Nucleus accumbens (tissue), 56 donors: ENCODE measurements around the gene RAB9A.
"Not testable (repeated sequence)": the region's sequence is repeated elsewhere in the genome, so short reads cannot be mapped to it uniquely, and the experiment has no call there.

ENCODE experiments used
- DNase-seq, 56 donors: peaks; one replicate each; lab custom pipeline; 2025; lab: John Stamatoyannopoulos, UW

The RAB9A gene, protein sequence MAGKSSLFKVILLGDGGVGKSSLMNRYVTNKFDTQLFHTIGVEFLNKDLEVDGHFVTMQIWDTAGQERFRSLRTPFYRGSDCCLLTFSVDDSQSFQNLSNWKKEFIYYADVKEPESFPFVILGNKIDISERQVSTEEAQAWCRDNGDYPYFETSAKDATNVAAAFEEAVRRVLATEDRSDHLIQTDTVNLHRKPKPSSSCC

DNA sequence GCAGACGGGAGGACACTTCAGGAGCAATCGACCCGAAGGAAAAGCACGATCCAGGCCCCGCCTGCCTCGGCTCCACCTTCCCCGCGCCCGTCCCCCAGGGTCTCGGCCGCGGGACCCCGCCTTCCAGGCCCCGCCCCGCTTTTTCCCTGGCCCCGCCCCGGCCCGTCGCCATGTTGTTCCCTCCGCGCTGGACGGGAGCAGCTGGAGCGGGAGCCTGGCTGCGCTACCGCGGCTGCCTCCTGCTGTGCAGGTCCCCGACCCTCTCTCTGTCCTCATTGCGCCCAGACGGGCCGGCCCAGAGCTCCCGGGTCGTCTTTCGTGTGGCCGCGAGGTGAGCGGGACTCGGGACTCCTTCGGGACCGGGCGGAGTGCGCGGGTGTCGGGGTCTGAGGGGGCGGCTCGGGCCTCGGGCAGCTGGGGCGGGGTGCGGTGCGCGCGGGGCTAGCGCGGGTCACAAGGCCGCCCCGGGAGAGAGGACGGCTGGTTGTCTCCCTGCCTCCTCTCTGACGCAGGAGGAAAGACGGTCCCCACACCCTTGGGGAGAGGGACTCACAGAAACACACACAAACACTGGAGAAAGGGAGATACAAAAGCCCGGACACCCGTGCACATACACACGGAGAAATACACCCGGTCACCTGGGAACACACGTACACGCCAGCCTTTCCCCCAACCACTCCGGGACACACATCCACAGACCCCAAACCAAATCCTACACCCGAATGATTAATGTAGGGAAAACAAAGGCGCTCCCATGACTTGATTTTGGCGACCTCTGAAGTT is at the start of gene RAB9A:
Gene RAB9A (plus strand): TSS at position 171 of the 783 bp plus-strand sequence. CDS start 19,619 bp downstream, outside the sequence.
- peak in 55 of 56 donors; percentile 1 to 88 (median 67) for DNase-seq

DNA sequence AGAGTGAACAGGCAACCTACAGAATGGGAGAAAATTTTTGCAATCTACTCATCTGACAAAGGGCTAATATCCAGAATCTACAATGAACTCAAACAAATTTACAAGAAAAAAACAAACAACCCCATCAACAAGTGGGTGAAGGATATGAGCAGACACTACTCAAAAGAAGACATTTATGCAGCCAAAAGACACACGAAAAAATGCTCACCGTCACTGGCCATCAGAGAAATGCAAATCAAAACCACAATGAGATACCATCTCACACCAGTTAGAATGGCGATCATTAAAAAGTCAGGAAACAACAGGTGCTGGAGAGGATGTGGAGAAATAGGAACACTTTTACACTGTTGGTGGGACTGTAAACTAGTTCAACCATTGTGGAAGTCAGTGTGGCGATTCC is 47.2 kb upstream of the RAB9A start:
- not testable (repeated sequence) for DNase-seq

DNA sequence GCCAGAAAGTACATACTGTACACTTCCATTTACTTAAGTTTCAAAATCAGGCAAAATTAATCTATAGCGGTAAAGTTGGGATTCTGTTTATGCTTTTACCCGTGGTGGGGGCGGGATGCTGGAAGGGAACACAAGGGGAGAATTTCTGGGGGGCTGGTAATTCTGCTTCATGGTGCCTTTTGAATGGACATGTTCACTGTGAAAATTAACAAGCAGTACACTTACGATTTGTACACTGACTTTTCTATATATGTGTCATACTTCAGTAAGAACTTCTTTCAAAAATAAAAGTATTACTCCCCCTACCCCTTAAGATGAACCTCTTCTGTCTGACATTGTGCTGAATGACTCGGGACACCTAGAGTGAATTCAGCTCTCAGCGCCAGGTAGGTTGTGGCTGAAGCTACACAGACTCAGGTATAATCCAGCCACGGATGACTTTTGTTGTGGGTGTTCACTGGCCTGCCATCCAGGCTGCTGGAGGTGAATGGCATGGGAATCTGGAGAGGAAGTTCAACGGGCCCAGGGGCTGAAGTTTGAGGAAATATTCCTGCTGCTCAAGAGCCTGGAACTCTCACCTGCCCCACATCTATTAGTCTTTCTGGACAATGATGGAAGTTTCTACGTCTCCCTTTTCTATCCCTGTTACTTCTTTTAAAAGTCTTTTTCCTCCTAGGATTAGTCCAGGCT is 43.3 kb upstream of the RAB9A start:
- DNase-seq: no peak

DNA sequence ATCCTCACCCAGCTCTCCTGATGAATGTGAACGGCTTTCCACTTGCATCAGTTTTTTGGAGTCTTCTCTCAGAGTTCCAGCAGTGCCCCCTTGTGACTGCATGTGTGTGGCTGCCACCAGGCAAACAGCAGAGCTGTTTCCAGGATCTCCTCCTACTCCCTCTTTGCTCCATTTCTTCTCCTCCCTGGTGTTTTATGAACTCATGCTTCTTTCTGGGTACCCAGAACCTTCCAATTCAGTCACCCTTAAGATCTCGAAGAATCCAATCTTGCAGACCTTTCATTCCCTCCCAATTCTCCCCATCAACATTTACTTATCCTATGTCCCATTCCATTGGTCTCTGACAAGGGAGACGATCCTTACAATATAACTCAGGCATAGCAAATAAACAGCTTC is 42.8 kb upstream of the RAB9A start:
- DNase-seq: peak in 44 of 56 donors; percentile 0 to 65 (median 14)

DNA sequence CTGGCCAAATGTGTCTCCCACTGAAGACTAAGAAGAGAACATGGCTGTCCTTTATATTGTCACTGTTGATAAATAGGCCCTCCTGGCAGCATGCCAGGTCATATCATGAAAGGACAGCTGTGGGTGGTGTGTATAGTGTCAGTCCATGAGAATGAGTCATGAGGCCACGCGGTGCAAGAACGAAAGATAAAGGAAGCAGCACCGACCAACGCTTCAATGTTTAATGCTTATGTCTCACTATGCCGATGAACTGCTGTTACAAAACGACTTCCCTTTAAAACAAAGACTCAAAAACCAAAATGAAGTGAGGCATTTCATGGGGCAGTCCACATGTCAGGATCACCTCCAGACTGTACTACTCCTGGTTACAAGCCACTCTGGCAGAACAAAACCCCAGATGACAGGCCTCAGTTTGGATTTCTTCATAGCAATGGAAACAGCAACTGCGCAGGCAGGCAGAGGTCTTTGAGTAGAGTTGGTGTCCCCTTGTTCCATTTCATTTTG is 41.2 kb upstream of the RAB9A start:
- DNase-seq: peak in 1 of 56 donors; percentile 49

DNA sequence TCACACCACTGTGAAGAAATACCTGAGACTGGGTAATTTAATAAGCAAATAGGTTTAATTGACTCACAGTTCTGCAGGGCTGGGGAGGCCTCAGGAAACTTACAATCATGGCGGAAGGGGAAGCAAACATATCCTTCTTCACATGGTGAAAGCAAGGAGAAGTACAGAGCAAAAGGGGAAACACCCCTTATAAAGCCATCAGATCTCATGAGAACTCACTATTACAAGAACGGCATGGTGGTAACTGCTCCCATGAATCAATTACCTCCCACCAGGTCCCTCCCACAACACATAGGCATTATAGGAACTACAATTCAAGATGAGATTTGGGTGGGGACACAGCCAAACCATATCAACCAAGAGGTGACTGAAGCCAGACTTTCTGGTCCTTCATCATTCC is 40.6 kb upstream of the RAB9A start:
- DNase-seq: not testable (repeated sequence)

DNA sequence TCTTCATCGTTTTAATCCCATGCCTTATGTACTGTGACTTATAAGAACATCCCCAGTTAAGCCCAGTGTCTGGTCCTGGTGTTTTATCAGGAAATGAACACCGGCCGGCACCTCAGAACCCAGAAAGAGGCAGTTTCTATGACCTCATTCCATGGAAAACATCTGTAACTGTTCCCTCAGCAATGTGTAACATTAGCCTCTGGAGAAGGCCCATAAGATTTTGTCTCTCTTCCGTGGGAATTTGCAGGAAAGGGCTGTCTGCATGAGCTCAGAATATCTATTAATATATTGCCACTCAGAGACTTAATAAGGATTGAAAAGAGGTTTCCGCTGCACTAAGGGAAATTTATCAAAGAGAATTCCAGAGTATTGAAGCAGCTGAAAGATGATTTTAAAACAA is 39.1 kb upstream of the RAB9A start:
- DNase-seq: no peak

DNA sequence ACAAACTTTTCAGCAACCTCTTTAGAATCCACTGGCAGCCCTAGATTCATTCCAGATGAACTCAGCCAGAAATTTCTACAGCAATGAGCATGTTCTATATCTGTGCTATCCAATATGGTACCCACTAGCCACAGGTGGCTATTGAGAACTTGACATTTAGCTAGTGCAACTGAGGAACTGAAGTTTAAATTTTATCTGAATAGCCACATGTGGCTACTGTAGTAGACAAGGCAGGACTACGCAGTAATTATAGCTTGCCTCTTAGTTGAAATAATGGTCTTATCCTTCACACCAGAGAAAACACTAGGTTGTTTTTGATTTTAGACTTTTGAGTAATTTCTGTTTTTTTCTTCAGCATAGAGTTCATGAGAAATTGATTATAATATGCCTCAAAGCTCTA is 38.6 kb upstream of the RAB9A start:
- no peak for DNase-seq

DNA sequence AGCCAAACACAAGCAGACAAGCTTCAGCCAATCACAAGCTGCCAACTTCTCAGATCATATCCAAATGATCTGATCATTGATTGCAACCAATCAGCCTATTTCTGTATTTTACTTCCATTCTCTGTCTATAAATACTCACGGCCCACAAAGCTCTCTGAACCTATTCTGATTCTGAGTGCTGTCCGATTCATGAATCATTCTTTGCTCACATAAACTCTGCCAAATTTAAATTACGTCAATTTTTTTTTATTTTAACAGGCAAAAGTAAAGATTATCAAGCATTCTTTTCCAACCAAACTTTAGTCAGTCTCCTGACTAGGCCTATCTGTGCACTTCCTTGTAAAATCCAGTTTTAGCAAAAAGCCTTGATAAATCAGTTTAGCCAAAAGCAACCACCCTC is 37.8 kb upstream of the RAB9A start:
- no peak for DNase-seq

DNA sequence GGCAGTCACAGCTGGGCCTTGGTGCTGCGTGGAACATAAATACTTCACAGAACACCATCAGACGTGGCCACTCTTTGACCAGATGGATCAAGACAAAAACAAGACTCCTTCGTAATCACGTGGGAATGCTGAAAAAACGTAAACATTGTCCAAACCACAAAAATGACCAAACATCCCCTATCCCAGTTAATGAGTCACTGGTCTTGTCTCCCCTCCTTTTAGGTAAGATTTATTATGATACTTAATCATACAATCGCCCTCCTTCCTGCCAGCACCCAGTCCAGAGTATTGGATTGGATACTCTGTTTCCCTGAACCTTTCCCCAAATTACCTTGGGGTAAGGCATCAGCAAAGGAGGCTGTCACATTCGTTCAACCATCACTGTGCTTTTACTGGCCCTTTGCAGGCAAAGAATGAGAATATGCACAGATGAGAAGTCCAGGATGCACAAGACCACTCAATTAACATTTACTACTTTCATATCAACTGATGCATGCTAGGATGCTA is 36.6 kb upstream of the RAB9A start:
- no peak for DNase-seq

DNA sequence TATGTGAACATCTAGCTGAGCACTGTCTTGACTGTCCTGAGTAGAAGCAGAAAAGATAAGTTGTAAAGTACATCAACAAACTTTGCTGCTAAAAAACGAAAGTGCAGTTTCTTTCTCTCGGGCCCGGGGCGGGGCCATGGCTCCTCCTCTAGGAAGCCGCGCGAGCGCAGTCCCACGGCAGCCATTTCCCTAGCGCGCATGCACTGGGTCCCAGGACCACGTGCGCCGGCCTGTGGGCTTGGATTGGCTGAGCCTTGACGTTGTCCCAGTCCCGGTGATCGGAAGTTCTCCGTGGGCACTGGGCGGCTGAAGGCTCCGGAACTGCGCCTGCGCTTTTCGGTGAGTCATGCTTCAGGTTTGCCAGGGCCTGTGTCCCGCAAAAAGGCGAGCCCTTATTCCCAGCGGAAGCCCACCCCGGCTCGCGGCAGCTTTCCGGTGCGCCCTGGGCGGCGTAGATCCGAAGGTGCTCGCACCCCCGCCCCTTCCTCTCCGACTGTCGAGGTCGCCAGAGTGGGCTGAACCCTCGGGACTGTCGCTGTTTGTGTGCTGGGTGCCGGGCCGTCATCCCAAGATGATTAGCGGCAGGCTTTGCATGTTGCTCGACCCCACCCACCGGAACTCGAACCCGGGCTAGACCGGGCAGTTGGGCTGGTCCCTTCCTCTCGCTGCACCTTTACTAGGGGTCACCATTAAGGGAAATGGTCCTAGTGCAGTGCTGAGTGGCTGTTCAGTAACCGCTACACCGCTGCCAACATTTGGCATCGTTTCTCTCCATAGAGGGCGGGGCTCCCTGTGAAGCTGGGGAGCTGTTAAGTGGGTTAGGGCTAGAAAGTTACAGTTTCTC is 35.9 kb upstream of the RAB9A start, which contains the start of gene TCEANC:
Gene TCEANC (plus strand): TSS at position 292 of the 844 bp plus-strand sequence. CDS start 9,368 bp downstream, outside the sequence.
- DNase-seq: peak; percentile 19 to 96 (median 88)

DNA sequence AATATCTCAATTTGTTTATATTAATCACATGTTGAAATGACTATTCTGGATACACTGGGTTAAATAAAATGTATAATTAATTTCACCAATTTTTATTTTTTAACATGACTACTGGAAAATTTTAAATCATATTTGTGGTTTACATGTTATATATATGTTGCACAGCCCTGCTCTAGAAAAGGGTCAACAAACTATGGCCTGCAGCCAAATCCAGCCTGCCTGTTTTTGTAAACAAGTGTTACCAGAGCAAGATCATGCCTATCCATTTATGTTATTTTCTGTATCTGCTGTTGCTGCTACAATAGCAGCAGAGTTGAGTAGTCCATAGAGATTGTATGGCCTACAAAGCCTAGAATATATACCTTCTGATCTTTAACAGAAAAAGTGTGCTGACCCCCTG is 34.8 kb upstream of the RAB9A start:
- DNase-seq: no peak

DNA sequence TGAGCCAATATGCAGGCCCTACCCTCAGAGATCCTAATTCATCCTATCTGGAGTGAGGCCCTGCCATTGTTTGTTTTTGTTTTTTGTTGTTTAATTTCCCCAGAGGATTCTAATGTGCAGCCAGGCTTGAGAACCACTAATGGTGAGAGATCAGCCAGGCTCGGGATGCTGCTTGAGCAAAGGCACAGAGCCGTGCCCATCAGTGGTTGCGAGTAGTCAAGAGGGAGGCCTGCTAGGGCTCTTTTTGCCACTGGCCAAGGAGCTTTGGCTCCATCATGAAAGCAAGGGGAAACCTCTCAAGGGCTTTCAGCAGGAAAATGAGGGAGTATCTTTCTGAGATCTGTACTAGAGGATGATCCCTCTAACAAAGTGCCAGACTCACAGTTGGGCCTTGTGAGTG is 33.3 kb upstream of the RAB9A start:
- DNase-seq: no peak

DNA sequence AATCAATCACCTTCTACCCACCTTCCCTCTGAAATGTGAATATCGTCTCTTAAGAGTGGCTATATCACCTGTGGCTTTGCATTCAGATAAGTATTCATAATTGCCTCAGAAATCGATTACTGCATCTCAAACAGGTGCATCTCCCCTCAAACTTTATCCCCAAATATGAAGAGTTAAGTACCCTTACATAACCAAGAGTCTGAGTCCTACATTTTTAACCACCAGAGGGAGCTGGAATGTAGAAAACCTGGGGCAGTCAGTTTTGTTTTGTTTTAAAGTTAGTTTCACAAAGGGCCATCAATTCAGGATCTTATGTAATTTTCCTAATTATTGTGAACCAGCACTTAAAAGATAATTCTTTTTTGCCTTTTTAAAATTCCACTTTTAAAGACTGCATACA is 30.3 kb upstream of the RAB9A start:
- peak in 2 of 56 donors; percentile 0 to 1 for DNase-seq

DNA sequence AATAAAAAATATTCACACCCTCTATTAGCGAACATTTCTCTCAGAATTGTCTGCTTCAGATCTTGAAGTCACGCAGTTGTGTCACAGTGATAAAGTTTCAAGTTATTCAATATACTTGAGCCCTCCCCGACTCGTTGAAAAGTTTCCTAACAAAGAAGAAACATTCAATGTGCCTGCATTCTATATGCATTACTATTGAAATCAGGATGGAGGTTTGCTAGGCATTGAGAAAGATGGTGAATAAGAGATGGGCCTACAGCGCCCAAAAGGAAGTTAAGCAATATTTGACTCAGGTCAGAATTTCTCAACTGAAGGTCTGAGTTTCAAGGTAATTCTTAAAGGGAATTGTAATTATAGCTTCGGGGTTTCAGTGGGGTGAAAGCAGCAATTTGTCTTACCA is 29.9 kb upstream of the RAB9A start:
- DNase-seq: no peak

DNA sequence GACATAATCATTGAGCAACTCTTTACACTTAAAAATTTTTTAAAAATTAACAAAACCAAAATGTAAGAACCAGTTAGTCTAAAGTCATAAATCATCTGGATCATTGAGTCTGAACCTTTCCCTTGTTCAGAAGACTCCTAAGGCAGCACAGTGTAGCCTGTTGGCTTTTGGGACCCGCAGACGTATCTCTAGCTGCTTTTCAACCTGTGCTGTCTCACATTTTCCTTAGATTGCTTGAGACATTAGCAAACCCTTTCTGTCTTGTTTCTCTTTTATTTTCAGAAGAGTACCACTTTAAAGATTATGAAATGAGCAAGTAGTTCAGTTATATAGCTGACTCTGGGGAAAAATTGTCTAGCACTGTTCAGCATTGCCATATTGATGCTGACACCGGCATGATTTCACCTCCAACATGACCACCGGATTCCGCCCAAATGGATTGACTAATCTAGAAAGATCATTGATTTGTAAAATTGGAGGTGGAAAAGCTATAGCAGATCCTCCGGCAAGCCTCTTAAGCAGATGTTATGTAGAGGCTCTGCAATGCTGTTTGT is 27.1 kb upstream of the RAB9A start:
- no peak for DNase-seq

DNA sequence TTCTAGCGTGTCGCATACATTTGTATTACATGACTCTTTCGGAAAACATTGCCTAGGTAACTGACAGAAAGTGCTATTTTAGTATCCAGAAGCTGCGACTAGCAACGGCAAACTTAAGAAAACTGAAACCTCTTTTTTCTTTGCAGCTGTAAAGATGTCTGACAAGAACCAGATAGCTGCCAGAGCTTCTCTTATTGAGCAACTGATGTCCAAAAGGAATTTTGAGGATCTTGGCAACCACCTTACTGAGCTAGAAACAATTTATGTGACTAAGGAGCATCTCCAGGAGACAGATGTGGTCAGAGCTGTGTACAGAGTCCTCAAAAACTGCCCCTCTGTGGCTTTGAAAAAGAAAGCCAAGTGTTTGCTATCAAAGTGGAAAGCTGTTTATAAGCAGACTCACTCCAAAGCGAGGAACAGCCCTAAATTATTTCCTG is 26.6 kb upstream of the RAB9A start:
- no peak for DNase-seq

DNA sequence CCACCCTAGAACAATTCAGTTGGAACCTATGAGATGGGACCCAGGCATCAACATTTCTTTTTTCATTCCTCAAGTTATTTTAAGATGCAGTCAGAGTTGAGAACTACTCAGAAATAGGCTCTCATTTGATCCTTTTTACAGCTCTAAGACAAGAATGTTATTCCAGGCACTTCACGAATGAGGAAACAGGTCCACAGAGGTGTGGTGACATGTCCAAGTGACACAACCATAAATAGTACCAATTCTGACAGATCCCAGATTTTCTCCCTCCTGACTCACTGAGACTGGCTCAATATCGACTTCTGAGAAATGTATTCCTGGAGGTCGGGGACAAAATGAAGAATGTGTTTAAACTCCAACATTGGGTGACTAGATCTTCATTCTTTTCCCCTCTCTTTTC is 24.9 kb upstream of the RAB9A start:
- no peak for DNase-seq

DNA sequence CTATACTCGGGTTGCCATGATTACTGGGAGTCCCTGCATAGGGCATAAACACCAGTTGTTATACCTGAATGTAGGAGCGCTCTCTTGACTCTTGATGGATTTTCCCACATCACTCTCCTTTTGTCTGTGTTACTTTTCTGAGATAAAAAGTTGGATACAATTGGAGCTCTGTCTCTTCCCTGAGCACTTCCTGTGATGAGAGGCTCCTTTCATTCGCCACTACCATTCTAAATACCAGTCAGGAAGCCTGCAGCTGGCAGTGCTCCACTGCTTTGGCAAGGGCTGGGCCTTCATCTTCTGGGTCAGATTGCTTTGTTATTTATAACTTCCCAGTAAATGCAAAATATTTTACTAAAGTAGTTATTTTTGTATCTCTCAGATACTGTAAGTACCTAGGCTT is 22.1 kb upstream of the RAB9A start:
- DNase-seq: peak in 43 of 56 donors; percentile 0 to 68 (median 22)

DNA sequence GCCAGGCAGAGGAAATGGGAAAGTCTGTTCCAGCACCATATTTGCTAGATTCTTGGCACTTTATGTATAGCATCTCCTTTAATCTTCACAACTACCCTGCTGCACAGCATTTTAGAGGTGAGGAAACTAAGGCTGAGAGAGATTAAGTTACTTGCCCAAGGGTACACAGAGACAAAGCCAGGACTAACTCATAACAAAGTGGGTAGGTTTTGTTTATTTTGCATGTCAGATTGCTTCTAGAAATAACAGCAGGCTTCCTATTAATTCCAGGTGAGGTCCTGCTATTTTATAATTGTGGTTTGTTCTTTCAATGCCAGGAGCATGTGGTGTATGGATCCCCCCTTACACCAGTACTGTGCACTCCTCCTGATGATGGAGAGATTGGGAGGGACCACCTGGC is 21.0 kb upstream of the RAB9A start:
- DNase-seq: no peak
